Progenitor cell of endocrine pancreas (in vitro differentiated cells): ENCODE data around the gene SLC35D1. TPM values are rescaled to one million over a fixed set of nuclear protein-coding genes. Genes with fewer than 3 reads are reported as not detected.

Experiments
- DNase-seq: peaks from one replicate; pipeline ENCODE4 v3.0.0; 2021; ENCODE audit warnings: low spot score; ENCODE audit not compliant: unreplicated experiment
- H3K27ac Mint-ChIP-seq: 2 replicates; pipeline ENCODE4 v1.8.0; 2021; ENCODE audit warnings: mild to moderate bottlenecking, moderate library complexity, mixed read lengths
- H3K27me3 Mint-ChIP-seq: 2 replicates; pipeline ENCODE4 v1.8.0; 2021; ENCODE audit warnings: mixed read lengths
- H3K36me3 Mint-ChIP-seq: 2 replicates; pipeline ENCODE4 v1.8.0; 2022; ENCODE audit warnings: mixed read lengths; ENCODE audit not compliant: insufficient read depth
- H3K4me1 Mint-ChIP-seq: 2 replicates; pipeline ENCODE4 v1.8.0; 2021; ENCODE audit warnings: low read depth, mixed read lengths
- H3K4me3 Mint-ChIP-seq: 2 replicates; pipeline ENCODE4 v1.8.0; 2021; ENCODE audit warnings: low read depth, mild to moderate bottlenecking, moderate library complexity, mixed read lengths
- H3K9me3 Mint-ChIP-seq: 2 replicates; pipeline ENCODE4 v1.8.0; 2021; ENCODE audit warnings: low read depth, mixed read lengths
- CTCF ChIP-seq: fragments of 200-600 bp; sonication (generic); IDR thresholded peaks from one replicate; pipeline ENCODE4 v1.5.0; 2021; ENCODE audit warnings: antibody characterized with exemption, mild to moderate bottlenecking; ENCODE audit not compliant: unreplicated experiment
- total RNA-seq: library from RNA; stranded (reverse); gene quantifications from 2 replicates; pipeline ENCODE4 v1.2.1, GENCODE V29; 2021

Gene SLC35D1
- total RNA-seq, 1 donor from 2014 or later, result 11.9 TPM

- no peaks in the 10 kb centered on the region for H3K4me1 Mint-ChIP-seq
- H3K36me3 Mint-ChIP-seq, result peaks cover 15% of the 10 kb centered on the region
- H3K27ac Mint-ChIP-seq, result no peak overlapping the region
- no peaks in the 10 kb centered on the region for H3K9me3 Mint-ChIP-seq
- TF ChIP-seq CTCF, result no peak
- no peak overlapping the region for H3K4me3 Mint-ChIP-seq
- no peak for DNase-seq
- no peaks in the 10 kb centered on the region for H3K27me3 Mint-ChIP-seq
Measured at GRCh38 chr1:66957938-66958337, 96.0 kb downstream of the SLC35D1 start.

DNA sequence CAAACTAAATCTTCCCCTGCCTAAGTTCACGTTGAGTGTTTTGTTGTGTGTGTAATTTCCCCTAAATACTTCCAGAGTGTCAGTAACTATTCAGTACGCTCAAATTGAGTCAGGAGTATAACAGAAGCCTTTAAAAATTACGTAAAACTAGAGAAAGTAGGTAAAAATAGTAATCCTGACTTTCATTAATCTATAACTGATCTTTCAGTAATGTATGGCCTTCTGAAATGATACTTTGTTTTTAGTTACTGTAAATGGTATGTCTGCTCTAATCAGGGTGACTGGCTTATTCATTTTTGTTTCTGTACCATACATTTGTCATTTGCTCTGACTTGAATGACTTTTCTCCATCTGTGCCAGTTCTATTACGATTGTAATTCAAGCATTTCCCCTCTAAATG, 99.7 kb downstream of the SLC35D1 start:
- Mint-ChIP-seq H3K27me3 (no peaks in the 10 kb centered on the region), H3K9me3 (no peaks in the 10 kb centered on the region), H3K4me3 (no peak overlapping the region), H3K4me1 (no peaks in the 10 kb centered on the region), H3K36me3 (peaks cover 11% of the 10 kb centered on the region), H3K27ac (no peak overlapping the region)
- DNase-seq, result no peak
- no peak for TF ChIP-seq CTCF

DNA sequence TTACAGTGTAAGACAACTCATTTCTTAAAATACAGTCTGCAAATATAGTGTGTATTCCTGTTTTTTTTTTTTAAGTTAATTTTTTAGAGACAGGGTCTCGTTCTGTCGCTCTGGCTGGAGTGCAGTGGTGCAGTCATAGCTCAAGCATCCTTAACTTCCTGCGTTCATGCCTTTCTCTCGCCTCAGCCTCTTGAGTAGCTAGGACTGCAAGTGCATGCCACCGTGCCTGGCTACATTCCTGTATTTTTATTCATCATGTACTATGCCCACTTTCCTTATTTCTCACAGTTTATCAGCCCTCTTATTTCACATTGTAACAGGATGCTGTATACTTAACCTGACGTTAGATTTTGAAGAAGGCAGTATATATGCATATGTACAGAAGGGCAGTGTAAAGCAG, 102.4 kb downstream of the SLC35D1 start:
- Mint-ChIP-seq H3K36me3 (peaks cover 12% of the 10 kb centered on the region), H3K4me1 (peaks cover 5% of the 10 kb centered on the region), H3K27ac (no peak overlapping the region), H3K27me3 (no peaks in the 10 kb centered on the region), H3K4me3 (no peak overlapping the region), H3K9me3 (no peaks in the 10 kb centered on the region)
- no peak for DNase-seq
- no peak for TF ChIP-seq CTCF

Other genes with a start within 250 kb of the SLC35D1 start
- 11.7 and 14.3 TPM in 2 replicates for gene DNAI4, start 129.3 kb downstream of the SLC35D1 start, total RNA-seq
- 31.8 and 32.5 TPM in 2 replicates for gene MIER1, start 129.2 kb downstream of the SLC35D1 start, total RNA-seq
- 0.31 TPM in 1 of 2 replicates, not detected in the other for gene C1orf141, start 80.8 kb upstream of the SLC35D1 start, total RNA-seq
- gene IL23R, start 112.3 kb upstream of the SLC35D1 start, total RNA-seq, result not detected in 2 replicates